Activated CD4-positive, alpha-beta memory T cell treated with anti-CD3 and anti-CD28 coated beads, Interleukin-2, amount 10 ng/mL, durations not matched to agents 7 days and 5 days (primary cell): ENCODE measurements around the gene FHDC1. TPM values are rescaled to one million over a fixed set of nuclear protein-coding genes. Genes with fewer than 3 reads are reported as not detected.

Experiments used
- CTCF ChIA-PET: fragments of 350-600 bp; sonication (Branson Sonifier 250); formaldehyde crosslinking; loops from one replicate; lab custom pipeline; 2021; ENCODE audit warnings: antibody characterized with exemption, inconsistent platforms; lab: Charles Lee
- POLR2A ChIA-PET: fragments of 350-600 bp; sonication (Branson Sonifier 250); formaldehyde crosslinking; loops from one replicate; lab custom pipeline; 2021; ENCODE audit warnings: antibody characterized with exemption; lab: Charles Lee
- DNase-seq: peaks from one replicate; pipeline ENCODE4 v3.0.0-alpha.2; 2020
- H3K27ac Mint-ChIP-seq: one replicate; pipeline ENCODE4 v1.8.0; 2021; ENCODE audit warnings: mild to moderate bottlenecking, mixed read lengths
- H3K27me3 Mint-ChIP-seq: one replicate; pipeline ENCODE4 v1.8.0; 2021; ENCODE audit warnings: mixed read lengths
- H3K36me3 Mint-ChIP-seq: one replicate; pipeline ENCODE4 v1.8.0; 2021; ENCODE audit warnings: low read depth, mixed read lengths
- H3K4me1 Mint-ChIP-seq: one replicate; pipeline ENCODE4 v1.8.0; 2021; ENCODE audit warnings: mixed read lengths
- H3K4me3 Mint-ChIP-seq: one replicate; pipeline ENCODE4 v1.8.0; 2021; ENCODE audit warnings: mild to moderate bottlenecking, mixed read lengths
- H3K9me3 Mint-ChIP-seq: one replicate; pipeline ENCODE4 v1.8.0; 2021; ENCODE audit warnings: mixed read lengths
- total RNA-seq, 2 experiments: library from RNA; stranded (reverse); gene quantifications; one replicate each; pipeline ENCODE4 v1.2.3, GENCODE V29; 2021

The FHDC1 gene
- total RNA-seq, 2 experiments from 2014 or later = 0.05 to 0.15 TPM

GRCh38 chr4:152998861-152999260, 62.7 kb downstream of the FHDC1 start:
- POLR2A ChIA-PET = no interaction called here
- no peak for DNase-seq
- H3K36me3 Mint-ChIP-seq = no peaks in the 10 kb centered on the region
- H3K27ac Mint-ChIP-seq = no peak overlapping the region
- H3K27me3 Mint-ChIP-seq = peaks cover 7% of the 10 kb centered on the region
- no peak overlapping the region for H3K4me3 Mint-ChIP-seq
- no peaks in the 10 kb centered on the region for H3K4me1 Mint-ChIP-seq
- CTCF ChIA-PET = no interaction called here
- H3K9me3 Mint-ChIP-seq = no peaks in the 10 kb centered on the region

- no peak for DNase-seq
- H3K4me1 Mint-ChIP-seq = no peaks in the 10 kb centered on the region
- no peaks in the 10 kb centered on the region for H3K9me3 Mint-ChIP-seq
- POLR2A ChIA-PET = no interaction called here
- H3K27me3 Mint-ChIP-seq = peaks cover 8% of the 10 kb centered on the region
- H3K36me3 Mint-ChIP-seq = no peaks in the 10 kb centered on the region
- H3K27ac Mint-ChIP-seq = no peak overlapping the region
- H3K4me3 Mint-ChIP-seq = no peak overlapping the region
- CTCF ChIA-PET = no interaction called here
Observed at GRCh38 chr4:152999346-153000075, 63.4 kb downstream of the FHDC1 start.

DNA sequence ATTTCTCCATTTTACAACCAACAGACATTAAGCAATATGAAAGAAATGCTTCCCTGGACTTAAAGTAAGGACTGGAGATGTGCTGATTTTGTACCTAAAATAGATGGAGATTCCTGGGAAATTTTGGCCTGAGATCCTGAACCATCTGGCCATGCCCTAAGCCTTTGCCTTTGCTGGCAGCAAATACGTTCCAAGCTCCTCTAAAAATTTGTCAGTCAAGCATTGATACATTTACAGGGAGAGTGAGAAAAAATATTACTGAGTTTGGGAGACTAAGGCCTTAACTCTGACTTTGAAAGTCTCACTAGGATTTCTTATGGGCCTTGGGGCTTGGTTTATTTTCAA, 63.9 kb downstream of the FHDC1 start:
- no peaks in the 10 kb centered on the region for H3K36me3 Mint-ChIP-seq
- CTCF ChIA-PET = interaction anchor here (1.2 kb wide), 1 partner anchor 127 kb away, joined by 3 read pairs; no protein-coding TSS in a partner anchor
- H3K9me3 Mint-ChIP-seq = no peaks in the 10 kb centered on the region
- H3K27me3 Mint-ChIP-seq = peaks cover 8% of the 10 kb centered on the region
- DNase-seq = no peak
- no peak overlapping the region for H3K4me3 Mint-ChIP-seq
- H3K4me1 Mint-ChIP-seq = no peaks in the 10 kb centered on the region
- POLR2A ChIA-PET = no interaction called here
- no peak overlapping the region for H3K27ac Mint-ChIP-seq

- Mint-ChIP-seq H3K36me3 (no peaks in the 10 kb centered on the region), H3K27me3 (peaks cover 8% of the 10 kb centered on the region), H3K9me3 (no peaks in the 10 kb centered on the region), H3K4me1 (no peaks in the 10 kb centered on the region), H3K27ac (no peak overlapping the region), H3K4me3 (no peak overlapping the region)
- DNase-seq = no peak
- ChIA-PET POLR2A (no interaction called here), CTCF (interaction anchor here (1.2 kb wide), 1 partner anchor 82 kb away, joined by 4 read pairs; no protein-coding TSS in a partner anchor)
Observed at GRCh38 chr4:153001626-153002025, 65.5 kb downstream of the FHDC1 start.

- Mint-ChIP-seq H3K36me3 (no peaks in the 10 kb centered on the region), H3K9me3 (no peaks in the 10 kb centered on the region), H3K27me3 (peaks cover 8% of the 10 kb centered on the region), H3K4me1 (no peaks in the 10 kb centered on the region), H3K4me3 (no peak overlapping the region), H3K27ac (no peak overlapping the region)
- ChIA-PET CTCF (no interaction called here), POLR2A (no interaction called here)
- no peak for DNase-seq
Observed at GRCh38 chr4:153002110-153002509, 66.0 kb downstream of the FHDC1 start.

DNA sequence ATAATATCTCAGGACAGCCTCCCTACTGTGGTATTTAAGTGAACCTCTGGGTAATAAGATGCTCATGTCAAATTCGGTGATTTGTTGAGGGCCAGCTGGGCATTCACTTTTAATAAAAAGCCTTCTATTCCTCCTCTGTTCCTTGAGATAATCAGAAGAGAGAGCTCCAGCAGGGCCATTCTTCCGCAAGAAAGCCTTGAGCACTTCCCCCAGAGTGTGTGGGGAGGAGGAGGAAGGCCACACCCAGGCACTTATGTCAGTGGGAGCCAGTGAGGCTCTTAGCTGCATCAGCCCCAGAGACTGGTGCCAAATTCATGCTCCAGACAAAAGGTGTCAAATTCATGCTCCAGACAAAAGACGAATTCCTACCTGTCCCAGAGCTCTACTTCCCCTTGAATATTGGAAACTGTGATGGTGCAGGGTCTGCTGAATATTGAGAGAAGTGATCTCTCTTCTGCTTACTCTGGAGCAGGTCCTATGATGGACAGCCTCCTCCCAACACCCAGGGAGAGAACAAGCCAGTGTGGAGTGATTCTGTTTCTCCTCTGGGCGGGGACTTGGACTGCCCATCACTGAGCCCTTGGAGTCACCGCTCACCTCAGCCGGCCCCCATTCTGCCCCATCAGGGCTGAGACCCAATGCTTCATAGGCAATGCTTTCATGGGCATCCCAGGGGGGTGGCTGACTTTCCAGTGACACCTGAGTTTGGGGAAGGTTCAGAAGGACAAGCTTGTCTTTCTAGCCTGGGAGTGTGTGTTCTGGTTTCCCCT, 68.1 kb downstream of the FHDC1 start:
- CTCF ChIA-PET = no interaction called here
- no peaks in the 10 kb centered on the region for H3K4me1 Mint-ChIP-seq
- no peak overlapping the region for H3K27ac Mint-ChIP-seq
- no peak overlapping the region for H3K4me3 Mint-ChIP-seq
- no peak for DNase-seq
- no peaks in the 10 kb centered on the region for H3K9me3 Mint-ChIP-seq
- no peaks in the 10 kb centered on the region for H3K36me3 Mint-ChIP-seq
- POLR2A ChIA-PET = no interaction called here
- peaks cover 5% of the 10 kb centered on the region for H3K27me3 Mint-ChIP-seq

GRCh38 chr4:153005899-153006381, 69.8 kb downstream of the FHDC1 start:
- Mint-ChIP-seq H3K4me3 (no peak overlapping the region), H3K27me3 (peaks cover 5% of the 10 kb centered on the region), H3K4me1 (no peaks in the 10 kb centered on the region), H3K9me3 (no peaks in the 10 kb centered on the region), H3K27ac (no peak overlapping the region), H3K36me3 (no peaks in the 10 kb centered on the region)
- POLR2A ChIA-PET = no interaction called here
- CTCF ChIA-PET = no interaction called here
- no peak for DNase-seq

DNA sequence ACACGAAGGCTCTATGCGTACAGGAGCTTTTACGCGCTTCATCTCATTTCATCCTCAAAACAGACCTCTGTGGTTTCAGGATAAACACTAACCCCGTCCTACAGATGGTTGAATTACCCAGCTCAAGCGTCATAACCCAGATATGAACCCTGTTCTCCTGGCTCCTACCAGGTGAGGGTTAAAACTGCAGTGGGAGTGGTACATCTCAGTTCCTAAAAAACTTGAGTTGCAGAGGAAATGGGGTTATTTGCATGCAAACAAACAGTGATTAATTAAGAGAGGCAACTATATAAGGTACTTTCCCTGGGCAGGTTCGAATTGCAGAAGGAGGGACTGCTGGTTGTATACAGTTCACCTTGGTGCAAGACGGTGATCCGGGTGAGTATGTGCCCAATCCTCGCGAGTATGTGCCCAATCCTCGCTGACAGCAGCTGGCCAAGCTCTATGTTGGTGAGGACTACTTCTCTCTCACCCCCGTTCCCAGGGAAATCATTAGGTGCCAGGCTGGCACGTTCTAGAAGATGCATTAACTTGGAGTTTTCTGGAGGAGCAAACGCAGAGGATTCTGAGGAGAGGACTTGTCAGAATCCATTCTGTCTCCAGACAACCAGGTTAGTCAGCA, 72.6 kb downstream of the FHDC1 start:
- Mint-ChIP-seq H3K27ac (no peak overlapping the region), H3K9me3 (no peaks in the 10 kb centered on the region), H3K4me3 (no peak overlapping the region), H3K27me3 (peaks cover 2% of the 10 kb centered on the region), H3K36me3 (no peaks in the 10 kb centered on the region), H3K4me1 (no peaks in the 10 kb centered on the region)
- ChIA-PET CTCF (no interaction called here), POLR2A (no interaction called here)
- DNase-seq = no peak

- Mint-ChIP-seq H3K36me3 (no peaks in the 10 kb centered on the region), H3K27ac (no peak overlapping the region), H3K27me3 (no peaks in the 10 kb centered on the region), H3K4me1 (no peaks in the 10 kb centered on the region), H3K9me3 (no peaks in the 10 kb centered on the region), H3K4me3 (no peak overlapping the region)
- POLR2A ChIA-PET = no interaction called here
- CTCF ChIA-PET = no interaction called here
- no peak for DNase-seq
Observed at GRCh38 chr4:153010146-153010545, 74.0 kb downstream of the FHDC1 start.

- no peaks in the 10 kb centered on the region for H3K36me3 Mint-ChIP-seq
- no peaks in the 10 kb centered on the region for H3K9me3 Mint-ChIP-seq
- no peaks in the 10 kb centered on the region for H3K4me1 Mint-ChIP-seq
- H3K27me3 Mint-ChIP-seq = peaks cover 2% of the 10 kb centered on the region
- no peak for DNase-seq
- H3K4me3 Mint-ChIP-seq = no peak overlapping the region
- ChIA-PET POLR2A (interaction anchor here (1.3 kb wide), 1 partner anchor 73 kb away, joined by 3 read pairs; no protein-coding TSS in a partner anchor), CTCF (no interaction called here)
- no peak overlapping the region for H3K27ac Mint-ChIP-seq
Observed at GRCh38 chr4:153013202-153013977, 77.3 kb downstream of the FHDC1 start.

- H3K4me3 Mint-ChIP-seq = no peak overlapping the region
Observed at GRCh38 chr4:153014460-153014859, 78.3 kb downstream of the FHDC1 start.

GRCh38 chr4:153016592-153016991, 80.5 kb downstream of the FHDC1 start:
- Mint-ChIP-seq H3K9me3 (no peaks in the 10 kb centered on the region), H3K27me3 (peaks cover 2% of the 10 kb centered on the region), H3K4me3 (no peak overlapping the region), H3K27ac (no peak overlapping the region), H3K4me1 (no peaks in the 10 kb centered on the region), H3K36me3 (no peaks in the 10 kb centered on the region)
- no peak for DNase-seq
- ChIA-PET CTCF (no interaction called here), POLR2A (no interaction called here)

More at GRCh38 chr4:153014460-153014859, 78.3 kb downstream of the FHDC1 start:
- Mint-ChIP-seq H3K27ac (no peak overlapping the region), H3K27me3 (peaks cover 2% of the 10 kb centered on the region), H3K4me1 (no peaks in the 10 kb centered on the region), H3K9me3 (no peaks in the 10 kb centered on the region), H3K36me3 (no peaks in the 10 kb centered on the region)
- no peak for DNase-seq
- CTCF ChIA-PET = no interaction called here
- POLR2A ChIA-PET = no interaction called here

DNA sequence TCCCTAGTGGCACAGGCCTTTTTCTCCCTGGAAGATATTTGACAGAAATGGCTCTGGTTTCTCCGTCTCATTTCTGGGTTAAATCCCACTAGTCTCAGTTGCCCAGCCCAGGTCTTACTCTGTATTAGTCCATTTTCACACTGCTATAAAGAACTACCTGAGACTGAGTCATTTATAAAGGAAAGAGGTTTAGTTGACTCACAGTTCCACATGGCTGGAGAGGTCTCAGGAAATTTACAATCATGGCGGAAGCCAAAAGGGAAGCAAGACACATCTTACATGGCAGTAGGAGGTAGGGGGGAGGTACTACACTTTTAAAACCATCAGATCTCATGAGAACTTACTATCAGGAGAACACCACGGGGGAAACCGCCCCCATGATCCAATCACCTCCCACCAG, 81.9 kb downstream of the FHDC1 start:
- H3K36me3 Mint-ChIP-seq = no peaks in the 10 kb centered on the region
- no peak overlapping the region for H3K27ac Mint-ChIP-seq
- ChIA-PET CTCF (no interaction called here), POLR2A (no interaction called here)
- no peak overlapping the region for H3K4me3 Mint-ChIP-seq
- no peak for DNase-seq
- H3K27me3 Mint-ChIP-seq = peaks cover 2% of the 10 kb centered on the region
- H3K9me3 Mint-ChIP-seq = no peaks in the 10 kb centered on the region
- no peaks in the 10 kb centered on the region for H3K4me1 Mint-ChIP-seq
